K562 (cell line): ENCODE measurements around the gene TMPRSS6. TPM values are rescaled to one million over a fixed set of nuclear protein-coding genes. Genes with fewer than 3 reads are reported as not detected.

Experiments used
- ATAC-seq: fragments of 200-7000 bp; cut with Tn5 transposase; 3 replicates; pipeline ENCODE4 v1.9.1; 2020; ENCODE audit warnings: moderate library complexity
- BruUV-seq: library from RNA; stranded (reverse); fragments of 400-500 nt; replicated peaks from 2 replicates; lab custom pipeline; 2021; lab: Mats Ljungman, UMichigan
- CTCF ChIA-PET: fragments of 300-600 bp; formaldehyde crosslinking; extraction: SDS; loops from one replicate; lab custom pipeline; 2021; ENCODE audit warnings: low intra/inter-chr PET ratio; lab: Yijun Ruan, JAX
- POLR2A ChIA-PET: fragments of 300-600, 350-650 bp; sonication (Branson Sonifier 250); formaldehyde crosslinking; extraction: SDS; loops from one replicate; lab custom pipeline; 2021; ENCODE audit warnings: antibody characterized with exemption, inconsistent platforms; lab: Yijun Ruan, JAX
- DNase-seq, 4 experiments: peaks; one replicate each; pipeline versions ENCODE4 v3.0.0 to v3.0.0-alpha.2; 2011 to 2018; ENCODE audit warnings: low spot score in 3 of 4, mixed read lengths in 3 of 4; ENCODE audit errors: extremely low read depth in 1 of 4
- FAIRE-seq: peaks from 2 replicates; lab custom pipeline; 2011; peaks lifted over from hg19 to GRCh38; lab: Jason Lieb, UNC
- H2AFZ ChIP-seq: 2 replicates; pipeline ENCODE4 v1.6.0; 2011; ENCODE audit warnings: low read depth, low read length, control low read depth, inconsistent platforms
- H3K27ac ChIP-seq: fragments of 200-600 bp; 3 replicates; pipeline ENCODE4 v1.8.0; 2011; ENCODE audit warnings: low read depth, mild to moderate bottlenecking, control low read depth, inconsistent platforms, low read length, moderate library complexity, mixed read lengths; ENCODE audit errors: extremely low read depth
- H3K27me3 ChIP-seq, 2 experiments: fragments of 300-600 bp in 1 of 2; 2 replicates in 1 of 2; 3 replicates in 1 of 2; pipeline versions ENCODE4 v1.6.0 to v1.8.0; 2011; ENCODE audit warnings: inconsistent platforms in 2 of 2, low read length in 2 of 2, mild to moderate bottlenecking in 1 of 2, mixed read lengths in 1 of 2, moderate library complexity in 1 of 2; ENCODE audit not compliant: control insufficient read depth in 2 of 2, insufficient read depth in 2 of 2
- H3K36me3 ChIP-seq: fragments of 300-600 bp; 3 replicates; pipeline ENCODE4 v1.8.0; 2011; ENCODE audit warnings: mild to moderate bottlenecking, low read length, inconsistent platforms; ENCODE audit not compliant: control insufficient read depth, insufficient read depth
- H3K4me1 ChIP-seq, 2 experiments: fragments of 200-600 bp in 1 of 2; replicated peaks in 1 of 2; 2 replicates in 1 of 2; 3 replicates in 1 of 2; pipeline versions ENCODE4 v1.5.1 to v1.8.0; 2011; ENCODE audit warnings: inconsistent platforms in 2 of 2, low read length in 2 of 2, mild to moderate bottlenecking in 1 of 2, mixed read lengths in 1 of 2, moderate library complexity in 1 of 2; ENCODE audit not compliant: control insufficient read depth in 2 of 2, insufficient read depth in 2 of 2
- H3K4me2 ChIP-seq: 2 replicates; pipeline ENCODE4 v1.6.1; 2011; ENCODE audit warnings: low read length, control low read depth, inconsistent platforms, mixed read lengths; ENCODE audit not compliant: insufficient read depth
- H3K4me3 ChIP-seq: fragments of 200-600 bp; sonication (generic), shearing (Covaris generic); 2 replicates; pipeline ENCODE4 v1.5.1; 2016; ENCODE audit warnings: control low read depth, inconsistent platforms
- H3K79me2 ChIP-seq: fragments of 200-600 bp; 3 replicates; pipeline ENCODE4 v1.8.0; 2011; ENCODE audit warnings: low read length, inconsistent platforms; ENCODE audit not compliant: control insufficient read depth, insufficient read depth
- H3K9ac ChIP-seq, 2 experiments: 2 replicates each; pipeline versions ENCODE4 v1.6.0 to v1.6.1; 2011; ENCODE audit warnings: low read depth in 2 of 2, low read length in 2 of 2, control low read depth in 1 of 2, inconsistent platforms in 1 of 2, mild to moderate bottlenecking in 1 of 2, mixed read lengths in 1 of 2; ENCODE audit not compliant: insufficient read depth in 1 of 2
- H3K9me1 ChIP-seq: one replicate; pipeline ENCODE4 v1.6.0; 2011; ENCODE audit warnings: inconsistent platforms, mild to moderate bottlenecking, low read length, moderate library complexity; ENCODE audit not compliant: control insufficient read depth, insufficient read depth
- H3K9me3 ChIP-seq: replicated peaks from 2 replicates; pipeline ENCODE4 v1.5.1; 2011; ENCODE audit warnings: low read depth, low read length, inconsistent platforms; ENCODE audit not compliant: control insufficient read depth, insufficient read depth
- H4K20me1 ChIP-seq: replicated peaks from 2 replicates; pipeline ENCODE4 v1.6.1; 2011; ENCODE audit warnings: low read length, inconsistent platforms, mixed read lengths; ENCODE audit not compliant: control insufficient read depth, insufficient read depth
- ARID2 ChIP-seq: fragments of 450-650 bp; IDR thresholded peaks from 2 replicates; pipeline ENCODE4 v1.6.1; 2017; ENCODE audit warnings: antibody characterized with exemption, mild to moderate bottlenecking
- ETV5 ChIP-seq: sonication (generic); formaldehyde crosslinking; IDR thresholded peaks from 2 replicates; pipeline ENCODE4 v1.4.0; 2020; ENCODE audit warnings: low read depth, mild to moderate bottlenecking, missing genetic modification reagents
- EWSR1 ChIP-seq: fragments of 450-650 bp; IDR thresholded peaks from 2 replicates; pipeline ENCODE4 v1.6.1; 2018; ENCODE audit warnings: borderline replicate concordance, mild to moderate bottlenecking, low read depth, moderate library complexity; ENCODE audit not compliant: partially characterized antibody
- GABPA ChIP-seq: fragments of 200-800 bp; sonication (Bioruptor generic); conservative IDR thresholded peaks from 2 replicates; pipeline ENCODE4 v1.6.1; 2016; ENCODE audit warnings: low read depth, missing genetic modification characterization, missing compliant biosample characterization
- IRF1 ChIP-seq: sonication (generic); formaldehyde crosslinking; IDR thresholded peaks from 2 replicates; pipeline ENCODE4 v1.8.0; 2022; ENCODE audit warnings: missing genetic modification reagents, mild to moderate bottlenecking, borderline replicate concordance
- MCM7 ChIP-seq, 2 experiments: fragments of 450-650 bp; IDR thresholded peaks; 2 replicates each; pipeline ENCODE4 v1.6.1; 2016 to 2018
- PRPF4 ChIP-seq: fragments of 200-400 bp; formaldehyde crosslinking; IDR thresholded peaks from one replicate; pipeline ENCODE4 v1.6.1; 2017; ENCODE audit warnings: low read length, low read depth, mild to moderate bottlenecking; ENCODE audit not compliant: insufficient read depth, poor library complexity, severe bottlenecking
- ZNF23 ChIP-seq: fragments of 250-450 bp; sonication (Bioruptor Pico); IDR thresholded peaks from 2 replicates; pipeline ENCODE4 v1.4.0; 2020; ENCODE audit warnings: mild to moderate bottlenecking
- ZNF384 ChIP-seq: IDR thresholded peaks from 2 replicates; pipeline ENCODE4 v1.6.1; 2012; ENCODE audit warnings: low read depth, low read length, improper control_type of control experiment
- ZNF644 ChIP-seq: fragments of 200-800 bp; sonication (Bioruptor generic); IDR thresholded peaks from 2 replicates; pipeline ENCODE4 v1.6.1; 2016; ENCODE audit warnings: low read depth, missing genetic modification characterization, missing compliant biosample characterization
- ZNF695 ChIP-seq: fragments of 450-650 bp; formaldehyde crosslinking; IDR thresholded peaks from 2 replicates; pipeline ENCODE4 v1.4.0; 2020; ENCODE audit warnings: mild to moderate bottlenecking, moderate library complexity
- ZNF707 ChIP-seq: fragments of 250-450 bp; sonication (Bioruptor Pico); conservative IDR thresholded peaks from 2 replicates; pipeline ENCODE4 v1.8.0; 2022; ENCODE audit warnings: inconsistent platforms, mild to moderate bottlenecking, moderate library complexity
- ZSCAN32 ChIP-seq: fragments of 450-650 bp; formaldehyde crosslinking; IDR thresholded peaks from 2 replicates; pipeline ENCODE4 v1.4.0; 2020; ENCODE audit warnings: mild to moderate bottlenecking, moderate library complexity
- WGBS: fragments of 100-300 bp; shearing (Covaris generic); methylation state at CpG from one replicate; pipeline ENCODE4 v1.1.6; 2016; ENCODE audit warnings: low coverage, mixed read lengths; ENCODE audit not compliant: insufficient coverage; ENCODE audit errors: missing lambda C conversion rate; 5-methylcytosine and 5-hydroxymethylcytosine counted together
- in situ Hi-C: fragments of 300-500 bp; cut with MboI; formaldehyde crosslinking; loops from 4 replicates; pipeline ENCODE4 v1.15.0; 2018; ENCODE audit warnings: inconsistent platforms, mixed read lengths
- intact Hi-C: fragments of 100-400 bp; cut with micrococcal nuclease; formaldehyde crosslinking; loops from 2 replicates; pipeline ENCODE4 v1.14.2; 2022
- polyA plus RNA-seq, 8 experiments: library from polyadenylated mRNA; depleted of rRNA in 4 of 8; stranded (reverse) in 5 of 8; unstranded in 3 of 8; fragments of >200 nt; fragmentation: Nextera tagmentation in 2 of 8; fragmentation: Illumina TruSeq in 1 of 8; extraction: Ambion mirVana in 2 of 8; extraction: Trizol in 1 of 8; gene quantifications; 2 replicates each; pipeline versions ENCODE4 v1.2.1 to v1.2.3, GENCODE V29; 2011 to 2014; ENCODE audit warnings: inconsistent platforms in 1 of 8, missing spikeins in 1 of 8
- total RNA-seq, 7 experiments: library from RNA; depleted of rRNA in 6 of 7; stranded (reverse); fragments of >200 nt in 6 of 7; fragmentation: Illumina TruSeq in 2 of 7; extraction: Trizol in 2 of 7; gene quantifications; 2 replicates each; pipeline versions ENCODE4 v1.2.1 to v1.2.3, GENCODE V29; 2011 to 2021; ENCODE audit warnings: low replicate concordance in 1 of 7

TMPRSS6 gene
- total and polyA plus RNA-seq, 9 of the 15 experiments (the other 6 are each of a cell fraction or from before 2014, with no cell fraction given), result 0.03 TPM; not detected in 8

GRCh38 chr22:37057226-37057625 is 52.3 kb downstream of the TMPRSS6 start:
- intact Hi-C loops (no loop called here), in situ Hi-C loops (no loop called here)
- Histone ChIP-seq H3K9ac (no peak overlapping the region), H3K9me1 (no peaks in the 10 kb centered on the region), H3K9me3 (no peaks in the 10 kb centered on the region), H3K27ac (no peak overlapping the region), H3K4me2 (no peak overlapping the region), H3K4me3 (no peak overlapping the region), H3K27me3 (peaks cover 13 to 79% of the 10 kb centered on the region in 2 experiments; a peak in 4 of 5 replicates), H3K4me1 (peaks cover 0 to 15% of the 10 kb centered on the region in 2 experiments; a peak in 2 of 5 replicates), H3K79me2 (no peaks in the 10 kb centered on the region), H2AFZ (no peak overlapping the region), H3K36me3 (no peaks in the 10 kb centered on the region), H4K20me1 (no peaks in the 10 kb centered on the region; the same call in 1 of the 2 replicates)
- FAIRE-seq, result no peak
- no peak for ATAC-seq
- BruUV-seq, result no TSS peak
- CTCF ChIA-PET, result no interaction called here
- 2% methylated on average over 8 of the region's 9 CpGs for WGBS
- TF ChIP-seq ZNF707 (no peak), ZNF644 (tag) (no peak)
- POLR2A ChIA-PET, result no interaction called here
- no peak for DNase-seq

GRCh38 chr22:37056246-37056645 is 53.3 kb downstream of the TMPRSS6 start:
- Histone ChIP-seq H2AFZ (no peak overlapping the region), H3K4me1 (peaks cover 0 to 25% of the 10 kb centered on the region in 2 experiments; a peak in 2 of 5 replicates), H3K36me3 (no peaks in the 10 kb centered on the region), H3K4me3 (no peak overlapping the region), H3K9me3 (no peaks in the 10 kb centered on the region), H3K27ac (no peak overlapping the region), H3K9me1 (no peaks in the 10 kb centered on the region), H3K79me2 (no peaks in the 10 kb centered on the region), H3K9ac (no peak overlapping the region), H3K4me2 (no peak overlapping the region), H3K27me3 (peaks cover 10 to 73% of the 10 kb centered on the region in 2 experiments; a peak in 4 of 5 replicates)
- no peak for DNase-seq
- POLR2A ChIA-PET, result no interaction called here
- in situ Hi-C loops (no loop called here), intact Hi-C loops (no loop called here)
- BruUV-seq, result no TSS peak
- CTCF ChIA-PET, result no interaction called here
- ATAC-seq, result no peak
- 0% methylated on average over 7 of the region's 13 CpGs for WGBS
- no peak for FAIRE-seq
- no peak for TF ChIP-seq ARID2
- TF ChIP-seq IRF1 (CRISPR knock-in tag), result no peak
- no peak for TF ChIP-seq ZNF695
- TF ChIP-seq ZNF23, result no peak
- no peak for TF ChIP-seq MCM7 (IDR thresholded peaks at IDR 0.05)
- no peak for TF ChIP-seq ZSCAN32 (CRISPR knock-in tag)
- no peak for TF ChIP-seq PRPF4
- no peak for TF ChIP-seq GABPA (tag)
- TF ChIP-seq ETV5 (CRISPR knock-in tag), result no peak
- no peak for TF ChIP-seq ZNF384
- no peak for TF ChIP-seq EWSR1
- TF ChIP-seq, all 486 proteins: peak for 0
- H4K20me1 ChIP-seq, result no peaks in the 10 kb centered on the region
